ENCODE measurements around the gene FAM171A1.
A peak's percentile ranks its signal among the peaks of the same experiment; 100 is the strongest.

The FAM171A1 gene

DNA sequence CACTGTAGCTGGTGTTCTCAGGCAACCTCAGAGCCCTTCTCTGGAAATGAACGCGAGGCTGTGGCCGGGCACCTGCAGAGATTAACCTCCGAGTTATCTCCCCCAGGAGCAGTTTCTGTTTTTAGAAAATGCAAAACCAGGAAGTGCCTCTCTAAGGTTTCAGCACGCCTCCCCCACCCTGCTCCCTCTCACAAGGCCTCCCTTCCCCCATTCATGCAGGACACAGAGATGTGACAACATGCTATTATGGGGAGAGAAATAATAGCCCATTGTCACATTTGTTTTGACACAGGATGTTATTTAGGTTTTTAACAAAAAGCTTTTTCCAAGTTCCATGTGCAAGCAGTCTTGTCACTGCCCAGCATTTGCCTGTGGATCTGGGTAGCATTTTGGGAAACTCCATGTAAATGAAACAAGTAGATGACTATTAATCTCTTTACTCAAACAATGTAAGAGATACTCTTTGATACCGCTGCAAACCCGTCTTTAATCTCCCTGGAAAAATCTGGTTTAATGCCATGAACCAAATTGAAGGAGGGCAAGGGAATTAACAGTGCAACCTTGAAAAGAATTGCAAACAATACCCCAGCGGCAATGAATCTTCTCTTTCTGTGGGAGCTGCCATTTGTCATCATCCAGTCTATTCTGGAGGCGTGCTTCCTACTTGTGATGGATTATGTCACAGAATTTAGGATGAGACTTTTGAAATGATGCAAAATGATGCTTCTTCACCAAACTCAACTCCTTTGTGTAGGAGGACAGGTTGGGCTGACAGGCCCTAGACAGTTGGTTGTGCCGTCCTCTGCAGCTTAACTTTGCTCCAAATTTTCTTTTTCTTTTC is 116.1 kb downstream of the FAM171A1 start:
- FAIRE-seq (peak; percentile 35), DNase-seq (ENCODE audit: insufficient read length, low spot score) (peak; percentile 30)

DNA sequence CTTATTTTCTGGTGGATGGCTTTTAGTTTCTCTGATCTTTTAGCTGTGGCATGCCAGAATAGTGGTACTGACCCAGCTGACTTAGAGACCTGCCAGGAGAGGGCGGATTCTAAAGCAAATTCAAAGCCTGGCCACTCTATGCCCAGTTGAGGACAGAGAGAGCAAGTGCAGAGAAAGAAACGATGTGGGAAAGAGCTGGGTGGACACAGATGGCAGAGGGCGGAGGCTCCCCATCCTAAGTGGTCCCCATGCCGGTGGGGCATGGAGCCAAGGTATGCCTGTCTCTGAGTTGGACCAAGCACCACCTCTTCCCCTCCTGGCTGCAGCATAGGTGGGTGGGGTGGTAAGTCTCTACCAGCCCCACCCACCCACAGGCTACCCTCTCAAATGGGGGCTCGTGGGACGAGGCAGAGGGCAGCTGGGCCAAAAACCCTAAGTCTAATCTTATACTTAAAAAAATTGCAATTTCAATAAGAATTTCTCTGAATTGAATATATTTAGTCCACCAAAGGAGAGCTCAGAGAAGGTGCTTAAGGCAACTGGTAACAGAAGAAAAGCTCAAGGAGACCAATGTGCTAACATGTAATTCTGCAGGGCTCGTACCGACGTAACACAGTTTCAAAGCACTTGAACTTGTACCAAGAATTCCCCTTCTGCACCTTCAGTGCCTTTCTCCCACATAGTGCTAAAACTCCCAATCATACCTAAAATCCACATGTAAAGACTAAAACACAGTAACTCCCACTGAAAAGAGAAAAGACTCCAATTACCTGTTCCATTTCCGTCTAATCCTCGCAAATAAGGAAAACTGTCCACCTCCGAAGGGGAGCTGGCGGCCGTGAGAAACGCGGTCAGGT is 116.9 kb downstream of the FAM171A1 start:
- no peak for DNase-seq (ENCODE audit: insufficient read length, low spot score)
- FAIRE-seq = no peak

- FAIRE-seq (no peak), DNase-seq (ENCODE audit: insufficient read length, low spot score) (no peak)
Measured at GRCh38 chr10:15252396-15252795, 118.7 kb downstream of the FAM171A1 start.

GRCh38 chr10:15251791-15252380 is 119.2 kb downstream of the FAM171A1 start:
- FAIRE-seq (no peak), DNase-seq (ENCODE audit: insufficient read length, low spot score) (no peak)

GRCh38 chr10:15245530-15245929 is 125.6 kb downstream of the FAM171A1 start:
- no peak for FAIRE-seq
- no peak for DNase-seq (ENCODE audit: insufficient read length, low spot score)

DNA sequence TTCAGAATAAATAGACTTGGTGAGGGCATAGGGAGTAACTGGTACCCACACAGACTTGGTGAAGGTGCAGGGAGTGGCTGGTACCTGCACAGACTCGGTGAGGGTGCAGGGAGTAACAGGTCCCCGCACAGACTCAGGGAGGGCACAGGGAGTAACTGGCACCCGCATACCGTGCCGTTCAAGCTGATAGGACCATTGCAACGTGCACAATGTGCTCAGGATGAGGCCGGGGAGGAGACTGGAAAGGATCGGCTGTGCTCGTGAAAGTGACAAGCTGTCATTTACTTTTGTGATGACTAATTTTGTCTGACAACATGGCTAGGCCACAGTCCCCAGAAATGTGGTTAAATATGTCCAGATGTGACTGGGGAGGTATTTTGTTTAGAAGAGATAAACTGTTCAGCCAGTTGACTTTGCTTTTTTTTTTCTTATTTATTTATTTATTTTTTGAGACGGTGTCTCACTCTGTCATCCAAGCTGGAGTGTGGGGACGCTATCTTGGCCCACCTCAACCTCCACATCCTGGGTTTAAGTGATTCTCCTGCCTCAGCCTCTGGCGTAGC is 126.4 kb downstream of the FAM171A1 start:
- FAIRE-seq = no peak
- no peak for DNase-seq (ENCODE audit: insufficient read length, low spot score)

- no peak for FAIRE-seq
- no peak for DNase-seq (ENCODE audit: insufficient read length, low spot score)
Measured at GRCh38 chr10:15242261-15242840, 128.7 kb downstream of the FAM171A1 start.

DNA sequence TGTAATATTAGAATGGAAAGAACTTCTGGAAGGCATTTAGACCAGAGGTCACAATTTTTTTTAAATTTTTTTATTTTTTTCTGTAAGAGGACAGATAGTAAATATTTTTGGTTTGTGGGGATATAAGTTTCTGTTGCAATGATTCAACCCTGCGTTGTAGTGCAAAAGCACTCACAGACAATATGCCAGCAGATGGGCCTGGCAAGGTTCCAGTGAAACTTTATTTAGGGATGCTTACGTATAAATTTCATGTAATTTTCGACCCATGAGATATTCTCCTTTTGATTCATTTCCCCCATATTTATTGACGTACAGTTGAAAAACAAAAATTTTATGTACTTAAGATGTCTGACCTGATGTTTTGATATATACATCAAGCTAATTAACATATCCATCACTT is 129.8 kb downstream of the FAM171A1 start:
- DNase-seq (ENCODE audit: insufficient read length, low spot score) = no peak
- no peak for FAIRE-seq

GRCh38 chr10:15238555-15239335 is 132.3 kb downstream of the FAM171A1 start:
- FAIRE-seq = no peak
- no peak for DNase-seq (ENCODE audit: insufficient read length, low spot score)

- DNase-seq (ENCODE audit: insufficient read length, low spot score) (no peak), FAIRE-seq (no peak)
Measured at GRCh38 chr10:15237351-15237750, 133.7 kb downstream of the FAM171A1 start.

- FAIRE-seq (no peak), DNase-seq (ENCODE audit: insufficient read length, low spot score) (no peak)
Measured at GRCh38 chr10:15236340-15236739, 134.7 kb downstream of the FAM171A1 start.

DNA sequence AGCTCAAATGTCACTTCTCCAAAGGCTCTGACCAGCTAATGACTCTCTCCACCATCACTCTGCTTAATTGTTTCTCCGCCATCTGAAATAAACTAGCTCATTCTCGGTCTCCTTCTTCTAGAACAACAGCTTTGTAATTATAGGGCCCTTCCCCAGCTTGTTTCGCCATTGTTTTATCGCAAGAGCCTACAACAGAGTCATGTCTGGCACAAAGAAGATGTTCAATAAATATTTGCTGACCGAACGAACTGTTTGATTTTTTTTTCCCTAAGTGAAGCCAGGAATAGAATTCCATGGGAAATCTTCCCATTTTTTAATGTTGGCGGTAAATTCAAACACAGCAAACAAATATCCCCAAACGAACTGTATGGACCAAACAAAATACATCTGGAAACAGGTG is 138.8 kb downstream of the FAM171A1 start:
- no peak for FAIRE-seq

DNA sequence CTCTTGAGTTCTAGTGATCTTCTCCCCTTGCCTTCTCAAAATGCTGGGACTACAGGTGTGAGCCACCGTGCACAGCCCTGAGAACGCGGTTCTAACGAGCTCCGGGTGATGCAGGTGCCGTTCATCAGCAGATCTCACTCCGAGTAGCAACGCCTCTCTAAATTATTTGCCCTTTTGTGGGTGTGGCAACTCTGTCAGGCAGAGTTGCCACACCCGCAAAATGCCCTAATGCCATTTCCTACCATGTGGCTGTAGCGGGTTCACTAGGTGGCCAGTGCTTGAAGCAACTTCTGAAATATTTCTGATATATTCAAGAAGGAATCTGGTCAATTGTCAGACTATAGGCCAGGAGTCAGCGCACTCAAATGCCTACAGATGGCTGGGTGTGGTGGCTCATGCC is 139.7 kb downstream of the FAM171A1 start:
- FAIRE-seq (no peak), DNase-seq (ENCODE audit: insufficient read length, low spot score) (no peak)

More for the DNA sequence above, 138.8 kb downstream of the FAM171A1 start:
- DNase-seq (ENCODE audit: insufficient read length, low spot score) = no peak

- FAIRE-seq (no peak), DNase-seq (ENCODE audit: insufficient read length, low spot score) (no peak)
Measured at GRCh38 chr10:15230257-15230656, 140.8 kb downstream of the FAM171A1 start.

DNA sequence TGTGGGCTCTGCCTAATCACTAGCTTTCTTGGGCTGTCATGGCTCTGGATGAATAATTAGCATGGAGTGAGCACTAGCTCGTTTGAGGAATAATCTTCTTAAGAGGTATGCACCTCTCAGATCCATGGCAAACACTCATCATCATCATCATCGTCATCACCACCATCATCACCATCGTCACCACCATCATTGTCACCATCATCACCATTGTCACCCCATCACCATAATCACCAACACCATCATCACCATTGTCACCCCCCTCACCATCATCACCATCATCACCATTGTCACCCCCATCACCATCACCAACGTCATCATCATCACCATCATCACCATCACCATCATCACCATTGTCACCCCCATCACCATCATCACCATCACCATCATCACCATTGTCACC is 141.8 kb downstream of the FAM171A1 start:
- no peak for FAIRE-seq
- no peak for DNase-seq (ENCODE audit: insufficient read length, low spot score)

DNA sequence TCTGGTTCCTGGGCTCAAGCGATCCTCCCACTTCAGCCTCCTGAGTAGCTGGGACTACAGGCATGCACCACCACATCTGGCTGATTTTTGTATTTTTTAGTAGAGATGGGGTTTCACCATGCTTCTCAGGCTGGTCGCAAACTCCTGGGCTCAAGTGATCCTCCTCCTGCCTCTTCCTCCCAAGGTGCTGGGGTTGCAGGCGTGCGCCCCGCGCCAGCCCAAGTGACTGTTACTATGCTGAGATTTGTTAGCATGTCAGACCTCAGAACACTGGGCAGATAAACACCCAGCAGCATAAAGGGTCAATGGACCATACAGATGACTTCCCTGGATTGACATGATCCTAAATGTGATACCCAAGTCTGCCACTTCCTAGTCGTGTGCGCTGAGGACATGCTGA is 142.7 kb downstream of the FAM171A1 start:
- FAIRE-seq = no peak
- DNase-seq (ENCODE audit: insufficient read length, low spot score) = no peak

- no peak for DNase-seq (ENCODE audit: insufficient read length, low spot score)
- FAIRE-seq = no peak
Measured at GRCh38 chr10:15227611-15228372, 143.3 kb downstream of the FAM171A1 start.

GRCh38 chr10:15225511-15225910 is 145.6 kb downstream of the FAM171A1 start:
- no peak for FAIRE-seq
- DNase-seq (ENCODE audit: insufficient read length, low spot score) = no peak

- no peak for DNase-seq (ENCODE audit: insufficient read length, low spot score)
- FAIRE-seq = no peak
Measured at GRCh38 chr10:15224948-15225347, 146.1 kb downstream of the FAM171A1 start.

Data from GM19239 (cell line).